Neural progenitor cell (in vitro differentiated cells): ENCODE data around the gene TINAGL1.

Experiments used
- CTCF ChIP-seq: fragments of 200-600 bp; sonication (generic); IDR thresholded peaks from 2 replicates; pipeline ENCODE4 v1.5.1; 2017; ENCODE audit warnings: antibody characterized with exemption, mild to moderate bottlenecking
- EZH2 ChIP-seq: fragments of 200-600 bp; sonication (generic); IDR thresholded peaks from 2 replicates; pipeline ENCODE4 v1.6.1; 2017; ENCODE audit warnings: antibody characterized with exemption, mild to moderate bottlenecking, moderate library complexity

DNA sequence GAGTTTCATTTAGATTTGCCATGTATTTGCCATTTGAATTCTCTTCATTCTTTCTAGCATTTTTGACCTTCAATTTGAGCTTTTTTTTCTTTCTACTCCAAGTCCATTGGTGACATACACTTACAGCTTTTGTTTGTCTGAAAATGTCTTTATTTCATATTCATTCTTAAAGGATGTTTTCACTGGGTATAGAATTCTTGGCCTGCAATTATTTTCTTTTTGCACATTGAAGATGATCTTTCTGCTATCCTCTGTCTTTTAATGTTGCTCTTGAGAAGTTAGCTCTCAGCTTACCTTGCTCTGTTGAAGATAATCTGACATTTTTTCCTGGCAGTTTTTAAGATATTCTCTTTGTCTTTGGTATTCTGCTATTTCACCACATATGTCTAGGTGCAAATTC is 16.6 kb upstream of the TINAGL1 start:
- TF ChIP-seq CTCF = no peak
- no peak for TF ChIP-seq EZH2
